SH-SY5Y (cell line): ENCODE results near the gene PDLIM7.

Source experiments
- GATA2 ChIP-seq: IDR thresholded peaks from 2 replicates; pipeline ENCODE4 v1.6.1; 2011; ENCODE audit warnings: mild to moderate bottlenecking, low read depth, low read length
- GATA3 ChIP-seq: IDR thresholded peaks from 2 replicates; pipeline ENCODE4 v1.6.1; 2011; ENCODE audit warnings: low read depth, mild to moderate bottlenecking, low read length, moderate library complexity

Gene PDLIM7

GRCh38 chr5:177515580-177515979, 18.2 kb upstream of the PDLIM7 start:
- no peak for TF ChIP-seq GATA3
- TF ChIP-seq GATA2 = no peak

- no peak for TF ChIP-seq GATA3
- no peak for TF ChIP-seq GATA2
These were observed 17.1 kb upstream of the PDLIM7 start for GRCh38 chr5:177514541-177514940.

GRCh38 chr5:177513500-177513899, 16.1 kb upstream of the PDLIM7 start:
- TF ChIP-seq GATA3 (no peak), GATA2 (no peak)

GRCh38 chr5:177512736-177513380, 15.5 kb upstream of the PDLIM7 start:
- no peak for TF ChIP-seq GATA2
- no peak for TF ChIP-seq GATA3

GRCh38 chr5:177511796-177512675, 14.6 kb upstream of the PDLIM7 start:
- no peak for TF ChIP-seq GATA2
- no peak for TF ChIP-seq GATA3

GRCh38 chr5:177511181-177511580, 13.8 kb upstream of the PDLIM7 start:
- TF ChIP-seq GATA3 (no peak), GATA2 (no peak)

DNA sequence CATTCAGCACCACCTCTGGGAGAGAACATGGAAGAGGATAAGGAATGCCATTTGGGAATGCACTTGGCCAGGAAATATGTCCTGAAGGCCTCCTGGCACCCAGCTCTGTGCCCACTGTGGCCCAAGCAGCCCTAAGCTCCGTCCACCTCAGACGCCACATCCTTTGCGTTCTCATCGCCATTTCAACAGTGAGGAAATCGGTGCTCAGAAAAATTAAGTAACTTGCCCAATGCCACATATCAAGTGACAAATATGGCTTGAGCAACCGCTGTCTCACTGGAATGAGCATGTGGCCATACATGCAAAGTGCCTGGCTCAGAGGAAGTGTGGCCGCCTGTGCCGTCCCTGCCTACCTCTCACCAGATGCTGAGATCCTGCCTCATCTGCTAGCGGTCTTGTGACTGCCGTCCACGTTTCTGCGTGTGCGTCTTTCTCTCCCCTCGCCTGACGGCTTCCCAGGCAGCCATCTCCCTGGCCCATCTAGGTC, 13.2 kb upstream of the PDLIM7 start:
- TF ChIP-seq GATA3 = no peak

- TF ChIP-seq GATA2 (no peak), GATA3 (no peak)
These were observed 12.7 kb upstream of the PDLIM7 start for GRCh38 chr5:177509991-177510566.

DNA sequence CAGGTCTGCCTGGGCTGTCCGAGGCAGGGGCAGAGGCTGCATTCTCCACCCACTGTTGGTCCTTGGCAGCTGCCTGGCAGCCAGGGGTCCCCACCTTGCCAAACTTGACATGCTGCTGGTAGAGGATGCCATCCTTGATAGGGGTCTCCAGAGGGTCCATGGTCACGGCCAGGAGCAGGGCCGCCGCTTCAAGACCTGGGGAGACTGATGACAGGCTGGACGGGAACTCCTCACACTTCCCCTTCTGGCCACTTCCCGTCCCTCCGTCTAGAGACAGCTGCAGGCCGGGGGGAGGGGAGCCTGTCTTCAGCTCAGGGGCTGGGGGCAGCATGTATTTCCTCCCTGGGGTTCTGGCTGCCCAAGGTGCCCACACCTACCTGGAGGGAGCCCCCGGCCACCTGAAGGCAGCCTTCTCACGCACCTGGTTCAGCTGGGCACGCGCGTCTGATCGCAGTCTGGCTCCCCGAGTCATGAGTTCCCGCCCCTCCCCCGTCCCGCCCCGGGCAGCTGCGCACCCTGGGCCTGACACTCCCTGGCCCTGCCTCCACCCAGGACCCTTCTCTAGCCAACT, 12.1 kb upstream of the PDLIM7 start, which contains the start of gene DOK3:
TSS of gene DOK3 (minus strand) at position 446 of the 571 bp plus-strand sequence. CDS start at position 160, 286 bp downstream.
- no peak for TF ChIP-seq GATA2
- TF ChIP-seq GATA3 = no peak

DNA sequence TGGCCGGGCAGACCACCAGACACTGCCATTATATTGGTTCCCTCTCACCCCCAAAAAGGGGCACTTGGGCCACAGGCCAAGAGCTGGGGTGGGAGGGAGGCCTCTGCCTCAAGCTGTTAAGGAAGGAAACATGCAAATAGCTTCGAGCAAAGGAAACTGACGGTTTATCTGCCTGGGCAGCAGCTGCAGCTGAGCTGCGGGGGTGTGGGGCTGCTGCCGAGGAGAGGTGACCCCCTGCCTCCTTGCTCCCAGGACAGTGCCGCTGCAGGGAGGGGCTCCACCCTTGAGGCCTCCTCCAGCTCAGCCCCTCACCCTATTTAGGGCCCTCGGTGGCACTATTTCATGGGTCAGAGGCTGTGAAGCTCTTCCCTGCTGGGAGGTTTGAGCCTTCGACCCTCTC, 11.4 kb upstream of the PDLIM7 start:
- TF ChIP-seq GATA3 = no peak
- TF ChIP-seq GATA2 = no peak

- TF ChIP-seq GATA2 (no peak), GATA3 (no peak)
These were observed 10.8 kb upstream of the PDLIM7 start for GRCh38 chr5:177508221-177508611.

GRCh38 chr5:177507596-177508220, 10.3 kb upstream of the PDLIM7 start:
- no peak for TF ChIP-seq GATA2
- TF ChIP-seq GATA3 = no peak

- TF ChIP-seq GATA3 (no peak), GATA2 (no peak)
These were observed 9.8 kb upstream of the PDLIM7 start for GRCh38 chr5:177507165-177507564.

- no peak for TF ChIP-seq GATA3
- no peak for TF ChIP-seq GATA2
These were observed 7.7 kb upstream of the PDLIM7 start for GRCh38 chr5:177505075-177505474.
